BJ (cell line): ENCODE results near the gene CHP1. TPM values are rescaled to one million over a fixed set of nuclear protein-coding genes. Genes with fewer than 3 reads are reported as not detected.

Source experiments
- CTCF ChIA-PET: fragments of 350-600 bp; formaldehyde crosslinking; extraction: SDS; loops from one replicate; lab custom pipeline; 2021; ENCODE audit warnings: antibody characterized with exemption, inconsistent platforms; lab: Yijun Ruan, JAX
- POLR2A ChIA-PET: fragments of 300-600 bp; sonication (Branson Sonifier 250); formaldehyde crosslinking; extraction: SDS; loops from one replicate; lab custom pipeline; 2021; ENCODE audit warnings: antibody characterized with exemption; lab: Charles Lee
- DNase-seq: peaks from one replicate; pipeline ENCODE4 v3.0.0-alpha.2; 2011; ENCODE audit warnings: low read depth
- H3K27me3 ChIP-seq: 2 replicates; pipeline ENCODE4 v1.6.0; 2011; ENCODE audit warnings: low read length; ENCODE audit not compliant: control insufficient read depth, insufficient read depth
- H3K36me3 ChIP-seq: 2 replicates; pipeline ENCODE4 v1.5.1; 2011; ENCODE audit warnings: low read length; ENCODE audit not compliant: control insufficient read depth, insufficient read depth
- H3K4me3 ChIP-seq: 2 replicates; pipeline ENCODE4 v1.5.1; 2011; ENCODE audit warnings: low read depth, mild to moderate bottlenecking, control low read depth, low read length
- CTCF ChIP-seq: IDR thresholded peaks from 2 replicates; pipeline ENCODE4 v1.5.1; 2011; ENCODE audit warnings: low read depth, mild to moderate bottlenecking, control low read depth, inconsistent platforms, low read length, moderate library complexity; ENCODE audit not compliant: insufficient read depth
- polyA minus RNA-seq: library from RNA; depleted of rRNA, polyadenylated mRNA; stranded (reverse); fragments of >200 nt; gene quantifications from 2 replicates; pipeline ENCODE4 v1.2.3, GENCODE V29; 2011; rRNA and poly(A)+ RNA removed
- polyA plus RNA-seq: library from polyadenylated mRNA; depleted of rRNA; stranded (reverse); fragments of >200 nt; gene quantifications from 2 replicates; pipeline ENCODE4 v1.2.3, GENCODE V29; 2011; rRNA removed

Gene CHP1
- polyA plus RNA-seq (59.9 and 67.2 TPM in 2 replicates), polyA minus RNA-seq (66.4 and 70.5 TPM in 2 replicates)

GRCh38 chr15:41230650-41231421 is at the start of gene CHP1, which contains the start of gene EXD1:
TSS of gene CHP1 (plus strand) at chr15:41231268. CDS start at chr15:41231383, 115 bp downstream.
TSS of gene EXD1 (minus strand) at chr15:41230757. CDS start at chr15:41226575, 4,182 bp downstream.
- TF ChIP-seq CTCF = peak; percentile 99
- Histone ChIP-seq H3K36me3 (no peaks in the 10 kb centered on the region), H3K4me3 (peak within 1 kb of the TSS; percentile 90), H3K27me3 (no peaks in the 10 kb centered on the region)
- POLR2A ChIA-PET = interaction anchor here (0.6 to 0.9 kb wide), 2 partner anchors 245 to 262 kb away, joined by 3 to 20 read pairs; no protein-coding TSS in a partner anchor
- DNase-seq = peak; percentile 84
- CTCF ChIA-PET = interaction anchor here (0.6 to 1.9 kb wide), 17 partner anchors 9 to 1876 kb away, joined by 3 to 10 read pairs (median 4); partner anchors contain the start of genes NUSAP1 and OIP5

GRCh38 chr15:41182266-41182665 is 48.8 kb upstream of the CHP1 start:
- H3K36me3 ChIP-seq = no peaks in the 10 kb centered on the region
- ChIA-PET POLR2A (interaction anchor here (0.5 to 0.7 kb wide), 2 partner anchors 66 to 98 kb away, joined by 15 to 17 read pairs; partner anchors contain the start of gene INO80), CTCF (interaction anchor here (0.6 to 1.3 kb wide), 6 partner anchors 13 to 322 kb away, joined by 3 to 8 read pairs (median 4); partner anchors contain the start of gene VPS18)
- no peak for TF ChIP-seq CTCF
- H3K27me3 ChIP-seq = no peaks in the 10 kb centered on the region
- no peak for DNase-seq
- H3K4me3 ChIP-seq = no peak overlapping the region

- ChIA-PET POLR2A (no interaction called here), CTCF (interaction anchor here (0.7 to 2.8 kb wide), 9 partner anchors 69 to 326 kb away, joined by 3 to 11 read pairs (median 4); partner anchors contain the start of gene INO80)
- Histone ChIP-seq H3K36me3 (no peaks in the 10 kb centered on the region), H3K27me3 (no peaks in the 10 kb centered on the region), H3K4me3 (no peak overlapping the region)
- no peak for TF ChIP-seq CTCF
- DNase-seq = no peak
Measured at GRCh38 chr15:41183581-41183980, 47.5 kb upstream of the CHP1 start.

- no peak for DNase-seq
- CTCF ChIA-PET = interaction anchor here (0.7 to 1.2 kb wide), 2 partner anchors 12 to 603 kb away, joined by 3 to 4 read pairs; no protein-coding TSS in a partner anchor
- TF ChIP-seq CTCF = no peak
- Histone ChIP-seq H3K36me3 (no peaks in the 10 kb centered on the region), H3K4me3 (no peak overlapping the region), H3K27me3 (no peaks in the 10 kb centered on the region)
- POLR2A ChIA-PET = no interaction called here
Measured at GRCh38 chr15:41194444-41194843, 36.6 kb upstream of the CHP1 start.

- no peak for TF ChIP-seq CTCF
- H3K36me3 ChIP-seq = no peaks in the 10 kb centered on the region
Measured at GRCh38 chr15:41199470-41199869, 31.6 kb upstream of the CHP1 start.

More at GRCh38 chr15:41199470-41199869, 31.6 kb upstream of the CHP1 start:
- Histone ChIP-seq H3K27me3 (no peaks in the 10 kb centered on the region), H3K4me3 (no peak overlapping the region)
- no peak for DNase-seq
- ChIA-PET CTCF (interaction anchor here (1.3 kb wide), 1 partner anchor 14 kb away, joined by 3 read pairs; no protein-coding TSS in a partner anchor), POLR2A (no interaction called here)
